Heart left ventricle (tissue), 16 donors: ENCODE data around the gene B3GNT7. TPM values are rescaled to one million over a fixed set of nuclear protein-coding genes. Genes with fewer than 3 reads are reported as not detected.

Experiments used
- ATAC-seq, 4 donors: fragments of 200-7000 bp; cut with Tn5 transposase; one replicate each; pipeline ENCODE4 v1.9.1; 2020 to 2022; ENCODE audit warnings: moderate library complexity in 4 of 4, mild to moderate bottlenecking in 3 of 4, moderate number of reproducible peaks in 1 of 4
- DNase-seq, 5 donors: peaks; one replicate each; pipeline ENCODE4 v3.0.0-alpha.2; 2020
- H3K27ac ChIP-seq, 12 donors: fragments of 200-600 bp; sonication (generic) in 4 of 12; one replicate each; pipeline versions ENCODE4 v1.5.0 to v1.8.0; 2016 to 2022; ENCODE audit warnings: mild to moderate bottlenecking in 2 of 12
- H3K27me3 ChIP-seq, 9 donors: fragments of 200-600 bp; sonication (generic) in 2 of 9; one replicate each; pipeline versions ENCODE4 v1.5.1 to v1.8.0; 2016 to 2022; ENCODE audit warnings: mild to moderate bottlenecking in 3 of 9
- H3K36me3 ChIP-seq, 9 donors: fragments of 200-600 bp; sonication (generic) in 2 of 9; one replicate each; pipeline versions ENCODE4 v1.5.0 to v1.8.0; 2018 to 2022; ENCODE audit warnings: mild to moderate bottlenecking in 2 of 9
- H3K4me1 ChIP-seq, 12 donors: fragments of 200-600 bp; sonication (generic) in 4 of 12; one replicate each; pipeline versions ENCODE4 v1.5.0 to v1.8.0; 2016 to 2022; ENCODE audit warnings: mild to moderate bottlenecking in 3 of 12
- H3K4me3 ChIP-seq, 12 donors: fragments of 200-600 bp; sonication (generic) in 4 of 12; one replicate each; pipeline versions ENCODE4 v1.5.0 to v1.8.0; 2017 to 2022; ENCODE audit warnings: mild to moderate bottlenecking in 9 of 12, moderate library complexity in 4 of 12
- H3K9me3 ChIP-seq, 12 donors: fragments of 200-600 bp; sonication (generic) in 4 of 12; one replicate each; pipeline versions ENCODE4 v1.5.0 to v1.8.0; 2016 to 2022; ENCODE audit warnings: mild to moderate bottlenecking in 1 of 12
- CTCF ChIP-seq, 12 donors: fragments of 200-600 bp; sonication (generic) in 4 of 12; IDR thresholded peaks; one replicate each; pipeline versions ENCODE4 v1.5.0 to v1.8.0; 2018 to 2022; ENCODE audit warnings: antibody characterized with exemption in 12 of 12, mild to moderate bottlenecking in 5 of 12
- POLR2A ChIP-seq, 2 donors: fragments of 450-650 bp; IDR thresholded peaks; one replicate each; pipeline ENCODE4 v1.6.1; 2017; ENCODE audit warnings: antibody characterized with exemption in 2 of 2, mild to moderate bottlenecking in 2 of 2, moderate library complexity in 2 of 2
- WGBS, 4 donors: extraction: QIAGEN DNeasy Blood & Tissue Kit in 2 of 4; methylation state at CpG; one replicate each; pipeline versions ENCODE4 v1.1.5 to v1.1.7; 2013 to 2018; 5-methylcytosine and 5-hydroxymethylcytosine counted together
- intact Hi-C, 10 donors: fragments of 100-400 bp; cut with DNase I; formaldehyde crosslinking; loops; one replicate each; pipeline versions ENCODE4 v1.11.1 to v1.14.2; 2022
- polyA plus RNA-seq, 2 donors: library from polyadenylated mRNA; stranded (reverse); fragments of 200-250 nt; gene quantifications; one replicate each; pipeline ENCODE4 v1.2.3, GENCODE V29; 2013
- total RNA-seq, 9 donors: library from RNA; depleted of rRNA in 2 of 9; stranded (reverse); fragments of >200 nt in 2 of 9; fragmentation: NEBNext Ultra II Directional in 3 of 9; extraction: Animal tissue kit (Norgen Biotek cat#: 25700) in 3 of 9; gene quantifications; one replicate each; pipeline versions ENCODE4 v1.1.0 to v1.2.4, GENCODE V29; 2016 to 2023
- donor health status: ischemic (EF 13 %, LVEDD 7.1; RV severe dilation, severe dysfunction).
- donor health status: healthy with polysubstance abuse.
- donor health status: DM: no; HTN: yes; CAD: no.
- donor health status: DM: no; HTN: no; CAD: no.
- donor health status: ischemic (EF 25% LVEDD 6.9; RV normal size, moderate dysfunction).
- donor health status: ischemic (EF 25% LVEDD 5.7; RV mildly dilated, moderate dysfunction).
- donor health status: healthy.
- donor health status: DM: yes; HTN: yes; CAD: no.
- donor health status: ischemic (EF 35%, LVEDD 5.7; RV mildly dilated, moderate dysfunction).
- donor health status: nonischemic (EF 11% LVEDD 7.7; RV severe dilation, severe dysfunction).
- donor health status: DM: yes; HTN: yes; CAD: no.
- donor health status: PGD.
- donor health status: ischemic (EF 29% LVEDD 5.4; RV normal size, mild dysfunction).
- donor health status: nonischemic (EF 23%, LVEDD 6.1; RV moderate dilation, normal function).

The B3GNT7 gene
- total and polyA plus RNA-seq, 11 donors = 0.68 to 52.4 (median 5.2) TPM

GRCh38 chr2:231425291-231425810 lies 29.8 kb downstream of the B3GNT7 start:
- intact Hi-C loops = no loop called here

GRCh38 chr2:231425811-231426703 lies 30.5 kb downstream of the B3GNT7 start:
- ATAC-seq (no peak), DNase-seq (no peak)
- Histone ChIP-seq H3K27ac (no peak overlapping the region), H3K4me1 (no peaks in the 10 kb centered on the region), H3K36me3 (no peaks in the 10 kb centered on the region), H3K27me3 (no peaks in the 10 kb centered on the region), H3K4me3 (no peak overlapping the region), H3K9me3 (no peaks in the 10 kb centered on the region)
- TF ChIP-seq CTCF (IDR thresholded peaks at IDR 0.05) (no peak), POLR2A (IDR thresholded peaks at IDR 0.05) (no peak)
- intact Hi-C loops = no loop called here
- 72 to 80% (median 75%) methylated on average over 20 to 21 of the region's 21 CpGs for WGBS, 4 donors

More at GRCh38 chr2:231425291-231425810, 29.8 kb downstream of the B3GNT7 start:
- no peak for TF ChIP-seq CTCF (IDR thresholded peaks at IDR 0.05)
- TF ChIP-seq POLR2A (IDR thresholded peaks at IDR 0.05) = no peak
- no peak for ATAC-seq
- no peak overlapping the region for H3K4me3 ChIP-seq
- no peaks in the 10 kb centered on the region for H3K9me3 ChIP-seq
- no peaks in the 10 kb centered on the region for H3K36me3 ChIP-seq
- no peaks in the 10 kb centered on the region for H3K4me1 ChIP-seq
- no peak for DNase-seq
- WGBS, 4 donors = 50 to 65% (median 59%) methylated on average over 6 to 8 of the region's 8 CpGs
- no peaks in the 10 kb centered on the region for H3K27me3 ChIP-seq
- H3K27ac ChIP-seq = no peak overlapping the region

- Histone ChIP-seq H3K27me3 (no peaks in the 10 kb centered on the region), H3K4me3 (no peak overlapping the region), H3K36me3 (no peaks in the 10 kb centered on the region), H3K4me1 (no peaks in the 10 kb centered on the region), H3K27ac (no peak overlapping the region), H3K9me3 (no peaks in the 10 kb centered on the region)
- no peak for DNase-seq
- WGBS, 4 donors = 83 to 91% (median 87%) methylated on average over 3 of the region's 3 CpGs
- no peak for ATAC-seq
- no peak for TF ChIP-seq CTCF (IDR thresholded peaks at IDR 0.05)
- no peak for TF ChIP-seq POLR2A (IDR thresholded peaks at IDR 0.05)
- intact Hi-C loops = no loop called here
These were observed 31.6 kb downstream of the B3GNT7 start for GRCh38 chr2:231427116-231427515.

- WGBS, 4 donors = 70 to 78% (median 73%) methylated on average over 6 of the region's 6 CpGs
- H3K27ac ChIP-seq = no peak overlapping the region
These were observed 33.6 kb downstream of the B3GNT7 start for GRCh38 chr2:231429152-231429551.

More at GRCh38 chr2:231429152-231429551, 33.6 kb downstream of the B3GNT7 start:
- intact Hi-C loops = no loop called here
- Histone ChIP-seq H3K4me1 (no peaks in the 10 kb centered on the region), H3K9me3 (no peaks in the 10 kb centered on the region), H3K27me3 (no peaks in the 10 kb centered on the region), H3K36me3 (no peaks in the 10 kb centered on the region), H3K4me3 (no peak overlapping the region)
- no peak for DNase-seq
- no peak for ATAC-seq
- no peak for TF ChIP-seq CTCF (IDR thresholded peaks at IDR 0.05)
- TF ChIP-seq POLR2A (IDR thresholded peaks at IDR 0.05) = no peak
